Dendritic cell treated with granulocyte-macrophage colony-stimulating factor and Interleukin-4, amounts not matched to agents 40 ng/mL and 50 ng/mL, for 4 days (primary cell): ENCODE measurements around the gene NOD2.
A peak's percentile ranks its signal among the peaks of the same experiment; 100 is the strongest.

ENCODE experiments used
- H3K27ac Mint-ChIP-seq: one replicate; pipeline ENCODE4 v1.8.0; 2022; ENCODE audit warnings: mild to moderate bottlenecking, mixed read lengths
- H3K27me3 Mint-ChIP-seq: one replicate; pipeline ENCODE4 v1.8.0; 2022; ENCODE audit warnings: mild to moderate bottlenecking, mixed read lengths
- H3K36me3 Mint-ChIP-seq: one replicate; pipeline ENCODE4 v1.8.0; 2022; ENCODE audit warnings: low read depth, mixed read lengths
- H3K4me1 Mint-ChIP-seq: one replicate; pipeline ENCODE4 v1.8.0; 2022; ENCODE audit warnings: low read depth, mixed read lengths
- H3K4me3 Mint-ChIP-seq: one replicate; pipeline ENCODE4 v1.8.0; 2022; ENCODE audit warnings: mild to moderate bottlenecking, moderate library complexity, mixed read lengths
- H3K9me3 Mint-ChIP-seq: one replicate; pipeline ENCODE4 v1.8.0; 2022; ENCODE audit warnings: mixed read lengths
- intact Hi-C: fragments of 100-400 bp; cut with micrococcal nuclease; formaldehyde crosslinking; loops from one replicate; pipeline ENCODE4 v1.15.0; 2022

The NOD2 gene

DNA sequence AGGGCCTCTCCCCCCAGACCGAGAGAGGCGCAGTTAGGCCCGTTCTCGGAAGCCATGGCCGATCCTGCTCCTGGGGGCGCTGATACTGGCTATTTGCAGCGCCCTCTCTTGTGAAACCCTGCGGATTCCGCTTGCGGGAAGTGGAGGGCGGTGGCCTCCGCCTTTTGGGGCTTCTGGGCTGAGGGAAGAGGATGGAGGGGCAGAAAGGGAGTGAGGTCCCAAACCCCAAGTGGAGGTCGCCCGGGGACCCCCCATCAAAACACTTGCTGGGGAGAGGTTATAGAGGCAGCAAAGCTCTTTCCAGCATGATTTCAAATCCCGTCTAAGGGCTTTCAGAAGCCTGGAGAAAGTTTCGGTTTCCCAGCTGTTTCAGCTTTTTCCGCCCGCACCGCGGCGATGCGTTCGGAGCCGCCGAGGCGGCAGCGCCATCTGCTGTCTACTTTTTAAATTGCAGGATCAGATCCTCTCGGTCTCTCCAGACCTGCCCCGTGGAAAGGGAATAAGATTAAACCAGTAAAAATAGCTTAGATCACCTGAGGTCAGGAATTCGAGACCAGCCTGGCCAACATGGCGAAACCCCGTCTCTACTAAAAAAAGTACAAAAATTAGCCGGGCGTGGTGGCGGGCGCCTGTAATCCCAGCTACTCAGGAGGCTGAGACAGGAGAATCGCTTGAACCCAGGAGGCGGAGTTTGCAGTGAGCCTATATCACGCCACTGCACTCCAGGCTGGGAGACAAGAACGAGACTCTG, 28.1 kb upstream of the NOD2 start:
- Mint-ChIP-seq H3K27me3 (no peaks in the 10 kb centered on the region), H3K4me1 (peaks cover 41% of the 10 kb centered on the region), H3K9me3 (no peaks in the 10 kb centered on the region), H3K27ac (peak overlapping the region; percentile 89), H3K36me3 (peaks cover 38% of the 10 kb centered on the region), H3K4me3 (peak overlapping the region; percentile 81)
- intact Hi-C loops = loop anchor here (5.0 to 10.0 kb wide), 4 partner anchors 118 to 643 kb away; partner anchors contain the start of genes BRD7 and NKD1

DNA sequence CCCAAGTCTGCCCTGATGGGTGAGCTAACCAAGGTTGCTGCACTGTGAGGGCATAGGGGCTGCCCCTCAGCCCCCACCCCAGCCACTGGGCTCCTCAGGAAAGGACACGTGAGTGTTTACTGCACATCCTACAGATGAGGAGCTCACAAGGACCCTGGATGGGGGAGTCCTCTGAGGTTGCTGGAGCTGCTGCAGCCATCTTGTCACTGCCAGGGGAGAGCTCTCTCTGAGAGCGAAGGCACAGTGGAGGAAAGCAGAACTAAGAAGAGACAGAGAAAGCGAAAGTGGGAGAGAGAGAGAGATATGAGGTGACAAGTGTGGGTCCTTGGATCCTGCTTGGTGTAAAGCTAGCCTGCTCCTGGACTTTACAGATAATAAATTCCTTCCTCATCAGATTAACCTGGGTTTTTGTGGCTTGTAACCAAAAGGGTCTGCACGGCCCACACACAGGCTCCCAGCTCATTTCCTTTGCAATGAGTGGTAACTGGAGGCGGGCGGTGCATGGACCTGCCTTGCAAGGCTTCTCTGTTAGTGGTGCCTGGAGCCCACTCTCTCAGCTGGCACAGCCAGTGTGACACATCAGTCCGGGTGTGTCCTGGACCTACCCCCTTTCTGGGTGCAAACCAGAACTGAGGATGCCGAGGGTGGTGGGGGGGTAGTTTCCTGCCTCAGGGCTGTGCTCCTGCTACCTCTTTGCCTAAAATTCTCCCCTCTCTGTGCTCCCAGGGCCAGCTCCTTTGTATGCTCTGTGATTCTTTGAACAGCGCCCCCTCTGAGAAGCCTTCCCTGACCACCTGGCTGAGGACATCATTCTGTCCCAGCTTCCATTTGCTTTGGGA, 26.5 kb upstream of the NOD2 start:
- H3K9me3 Mint-ChIP-seq = peaks cover 5% of the 10 kb centered on the region
- peaks cover 54% of the 10 kb centered on the region for H3K36me3 Mint-ChIP-seq
- peaks cover 52% of the 10 kb centered on the region for H3K4me1 Mint-ChIP-seq
- no peaks in the 10 kb centered on the region for H3K27me3 Mint-ChIP-seq
- peak overlapping the region; percentile 26 for H3K27ac Mint-ChIP-seq
- H3K4me3 Mint-ChIP-seq = peak overlapping the region; percentile 63
- intact Hi-C loops = loop anchor here (5.0 to 10.0 kb wide), 4 partner anchors 120 to 645 kb away; partner anchors contain the start of genes BRD7 and NKD1

DNA sequence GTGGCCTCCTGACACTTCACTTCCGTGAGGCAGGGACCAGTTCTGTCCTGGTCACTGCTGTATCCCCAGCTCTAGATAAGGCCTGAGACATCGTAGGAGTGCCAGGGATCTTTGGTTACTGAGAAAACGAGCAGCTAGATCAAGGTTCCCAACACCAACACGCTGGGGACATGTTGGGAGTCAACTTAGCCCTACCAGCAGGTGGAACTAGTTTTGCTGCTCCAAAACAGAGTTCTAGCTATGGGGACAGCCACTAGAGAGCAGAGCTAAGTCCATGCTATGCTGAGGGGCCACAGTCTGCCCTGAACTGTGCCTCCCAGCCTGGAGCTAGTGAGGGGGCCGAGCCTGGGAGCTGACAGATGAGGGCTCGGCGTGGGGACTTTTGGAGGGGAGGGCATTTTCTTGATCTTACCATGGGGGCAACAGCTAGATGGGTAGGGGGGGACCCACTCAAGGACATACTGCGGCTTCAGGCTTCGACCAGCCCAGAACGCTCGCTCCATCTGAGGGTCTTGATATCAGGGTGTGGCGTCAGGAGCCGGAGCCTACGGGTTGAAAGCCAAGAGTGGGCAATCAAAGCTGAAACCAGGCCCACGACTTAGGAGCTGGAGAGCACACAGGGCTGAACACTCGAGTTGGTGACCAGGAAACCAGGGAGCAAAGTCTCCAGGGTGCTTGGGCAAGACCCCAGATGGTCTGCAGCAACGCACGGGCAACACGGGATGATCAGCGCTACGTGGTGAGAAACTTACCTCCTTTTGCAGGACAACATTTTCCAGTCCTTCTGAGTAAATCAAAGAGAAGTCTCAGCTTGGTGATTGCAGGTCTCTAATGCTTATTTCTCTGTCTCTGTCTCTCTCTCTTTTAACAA, 25.7 kb upstream of the NOD2 start:
- Mint-ChIP-seq H3K36me3 (peaks cover 62% of the 10 kb centered on the region), H3K4me3 (peak overlapping the region; percentile 63), H3K9me3 (peaks cover 13% of the 10 kb centered on the region), H3K4me1 (peaks cover 52% of the 10 kb centered on the region), H3K27me3 (no peaks in the 10 kb centered on the region), H3K27ac (peak overlapping the region; percentile 45)
- intact Hi-C loops = loop anchor here (5.0 to 10.0 kb wide), 4 partner anchors 120 to 645 kb away; partner anchors contain the start of genes BRD7 and NKD1

DNA sequence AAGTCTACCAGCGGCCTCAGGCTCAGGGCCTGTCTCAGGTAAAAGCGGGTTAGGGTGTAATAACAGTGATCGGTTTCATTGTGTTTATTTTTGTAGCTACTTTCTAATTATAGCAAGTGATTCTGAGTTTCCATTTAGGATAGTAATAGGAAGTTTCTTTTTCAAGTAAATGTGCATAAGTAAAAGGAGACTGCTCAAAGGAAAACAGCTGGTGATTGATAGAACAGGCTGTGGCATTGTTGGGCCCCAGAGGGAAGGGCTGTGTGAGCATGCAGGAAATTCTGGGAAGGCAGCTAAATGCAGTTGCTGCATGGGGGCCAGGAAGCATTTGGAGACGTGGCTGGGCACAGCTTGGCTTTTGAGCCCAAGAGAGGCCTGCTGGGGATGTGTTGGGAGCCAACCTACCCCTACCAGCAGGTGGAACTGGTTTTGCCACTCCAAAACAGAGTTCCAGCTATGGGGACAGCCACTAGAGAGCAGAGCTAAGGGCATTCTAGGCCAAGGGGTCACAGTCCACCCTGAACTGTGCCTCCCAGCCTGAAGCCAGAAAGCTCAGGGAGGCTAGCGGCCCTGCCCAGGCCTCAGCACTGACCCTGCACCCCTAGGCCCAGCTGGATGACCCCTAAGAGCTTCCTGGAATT, 24.9 kb upstream of the NOD2 start:
- H3K27ac Mint-ChIP-seq = peak overlapping the region; percentile 45
- H3K36me3 Mint-ChIP-seq = peaks cover 70% of the 10 kb centered on the region
- intact Hi-C loops = loop anchor here (5.0 to 10.0 kb wide), 4 partner anchors 121 to 646 kb away; partner anchors contain the start of genes BRD7 and NKD1
- H3K27me3 Mint-ChIP-seq = no peaks in the 10 kb centered on the region
- no peak overlapping the region for H3K4me3 Mint-ChIP-seq
- peaks cover 52% of the 10 kb centered on the region for H3K4me1 Mint-ChIP-seq
- H3K9me3 Mint-ChIP-seq = peaks cover 21% of the 10 kb centered on the region

DNA sequence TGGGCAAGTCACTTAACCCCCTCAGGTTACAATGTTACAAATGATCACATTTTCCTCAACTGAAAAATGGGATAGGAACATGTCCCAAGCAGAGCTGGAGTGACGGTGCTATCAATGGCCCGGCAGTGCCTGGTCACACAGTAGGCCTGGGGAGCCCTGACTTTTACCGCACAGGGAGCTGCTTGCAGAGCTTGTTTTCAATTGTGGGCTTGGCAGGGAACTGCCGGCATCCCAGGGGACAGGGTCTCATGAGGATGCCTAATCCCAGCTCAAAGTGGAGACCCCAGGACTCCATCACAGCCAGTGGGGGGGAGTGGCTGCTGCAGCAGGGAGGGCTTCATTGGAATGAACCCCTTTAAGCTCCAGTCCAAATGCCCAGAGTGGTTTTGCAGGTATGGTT, 23.7 kb upstream of the NOD2 start:
- no peak overlapping the region for H3K27ac Mint-ChIP-seq
- H3K4me1 Mint-ChIP-seq = peaks cover 46% of the 10 kb centered on the region
- no peak overlapping the region for H3K4me3 Mint-ChIP-seq
- peaks cover 29% of the 10 kb centered on the region for H3K9me3 Mint-ChIP-seq
- no peaks in the 10 kb centered on the region for H3K27me3 Mint-ChIP-seq
- H3K36me3 Mint-ChIP-seq = peaks cover 80% of the 10 kb centered on the region
- intact Hi-C loops = loop anchor here (2.0 to 10.0 kb wide), 5 partner anchors 77 to 647 kb away; partner anchors contain the start of genes BRD7 and NKD1

DNA sequence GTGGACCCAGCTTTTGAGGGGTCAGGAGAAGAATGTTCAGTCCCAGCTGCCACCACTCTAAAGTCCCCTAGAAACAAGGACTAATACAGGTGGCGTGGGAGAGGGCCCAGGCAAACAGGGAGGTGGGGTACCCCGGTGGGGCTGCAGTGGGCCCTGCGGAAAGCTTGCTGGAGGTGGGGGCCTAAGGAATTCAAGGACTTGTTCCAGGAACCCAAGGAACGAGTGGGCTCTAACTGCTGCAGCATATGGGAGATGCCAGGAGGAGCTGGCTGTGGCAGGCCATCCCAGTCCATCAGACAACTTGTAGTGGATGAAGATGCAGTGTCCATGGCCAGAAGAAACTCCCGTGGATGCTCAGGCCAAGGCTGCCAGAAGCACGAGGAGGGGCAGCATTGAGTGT, 22.9 kb upstream of the NOD2 start:
- Mint-ChIP-seq H3K4me1 (peaks cover 39% of the 10 kb centered on the region), H3K36me3 (peaks cover 83% of the 10 kb centered on the region), H3K27ac (no peak overlapping the region), H3K27me3 (no peaks in the 10 kb centered on the region), H3K4me3 (no peak overlapping the region), H3K9me3 (peaks cover 29% of the 10 kb centered on the region)
- intact Hi-C loops = loop anchor here (2.0 kb wide), 1 partner anchor 76 kb away; no protein-coding TSS in a partner anchor

DNA sequence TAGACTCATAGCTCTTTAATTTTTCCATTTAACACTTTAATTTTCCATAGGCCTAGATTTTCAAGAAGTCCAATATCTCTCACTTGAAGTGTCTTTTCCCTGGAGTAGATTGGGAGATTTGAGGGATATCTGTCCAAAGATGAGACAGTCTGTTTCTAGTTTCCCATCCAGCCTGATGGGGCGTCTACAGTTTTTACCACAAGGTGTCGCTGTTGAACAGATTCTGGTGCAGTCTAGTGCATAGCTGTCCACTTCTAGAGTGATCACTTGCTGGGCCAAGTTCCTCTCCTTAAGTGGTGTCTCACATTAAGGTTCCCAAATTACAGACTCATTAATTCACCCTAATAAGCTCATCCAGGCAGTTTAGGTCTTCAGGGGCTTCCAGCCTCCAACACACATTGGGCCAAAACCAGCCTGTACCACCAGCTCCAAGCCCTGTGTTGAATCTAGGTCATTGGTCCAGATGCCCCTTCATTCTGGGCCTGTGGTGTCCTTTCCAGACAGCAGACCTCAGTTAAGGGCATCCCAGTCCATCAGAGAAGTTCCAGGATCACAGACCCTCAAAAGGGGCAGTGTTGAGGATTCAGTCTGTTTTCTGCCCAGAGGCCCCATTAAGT, 21.7 kb upstream of the NOD2 start:
- H3K27ac Mint-ChIP-seq = no peak overlapping the region
- H3K36me3 Mint-ChIP-seq = peaks cover 96% of the 10 kb centered on the region
- intact Hi-C loops = loop anchor here (2.0 kb wide), 2 partner anchors 75 to 135 kb away; no protein-coding TSS in a partner anchor
- H3K27me3 Mint-ChIP-seq = no peaks in the 10 kb centered on the region
- H3K4me3 Mint-ChIP-seq = no peak overlapping the region
- peaks cover 36% of the 10 kb centered on the region for H3K4me1 Mint-ChIP-seq
- peaks cover 29% of the 10 kb centered on the region for H3K9me3 Mint-ChIP-seq

DNA sequence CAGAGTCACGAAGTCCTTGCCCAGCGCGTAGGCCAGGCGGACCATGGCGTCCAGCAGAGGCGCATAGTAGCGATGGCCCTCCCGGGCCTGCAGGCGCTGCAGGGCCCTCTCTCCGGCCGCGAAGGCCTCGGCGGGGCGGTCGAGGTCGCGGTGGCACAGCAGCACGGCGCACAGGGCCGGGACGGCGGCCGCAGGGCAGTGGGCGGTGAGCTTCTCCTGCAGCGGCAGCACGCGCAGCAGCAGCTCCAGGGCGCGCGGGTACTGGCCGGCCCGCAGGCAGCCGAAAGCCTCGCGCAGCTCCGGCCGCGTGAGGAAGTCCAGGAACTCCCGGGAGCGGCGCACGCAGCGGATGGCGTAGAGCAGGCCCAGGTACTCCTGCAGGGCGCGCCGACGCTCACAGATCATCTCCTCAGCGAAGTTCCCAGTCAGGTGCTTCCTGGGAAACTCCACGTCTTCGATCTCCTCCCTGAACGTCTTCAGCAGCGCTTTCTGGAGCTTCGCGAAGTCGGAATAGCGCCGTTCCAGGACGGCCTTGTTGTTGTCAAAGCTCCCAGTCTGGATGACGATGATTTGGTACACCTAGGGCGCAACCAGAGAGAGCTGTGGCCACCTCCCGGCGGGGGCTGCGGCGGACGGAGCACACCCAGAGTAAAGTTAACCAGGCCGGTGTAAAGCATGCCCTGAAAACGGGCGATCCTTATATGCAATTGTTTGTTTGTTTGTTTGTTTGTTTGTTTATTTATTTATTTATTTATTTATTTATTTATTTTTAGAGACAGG, 19.7 kb upstream of the NOD2 start:
- Mint-ChIP-seq H3K4me3 (no peak overlapping the region), H3K9me3 (peaks cover 29% of the 10 kb centered on the region), H3K27ac (no peak overlapping the region), H3K4me1 (peaks cover 32% of the 10 kb centered on the region), H3K36me3 (peaks cover 100% of the 10 kb centered on the region), H3K27me3 (no peaks in the 10 kb centered on the region)
- intact Hi-C loops = loop anchor here (2.0 kb wide), 1 partner anchor 133 kb away; no protein-coding TSS in a partner anchor

DNA sequence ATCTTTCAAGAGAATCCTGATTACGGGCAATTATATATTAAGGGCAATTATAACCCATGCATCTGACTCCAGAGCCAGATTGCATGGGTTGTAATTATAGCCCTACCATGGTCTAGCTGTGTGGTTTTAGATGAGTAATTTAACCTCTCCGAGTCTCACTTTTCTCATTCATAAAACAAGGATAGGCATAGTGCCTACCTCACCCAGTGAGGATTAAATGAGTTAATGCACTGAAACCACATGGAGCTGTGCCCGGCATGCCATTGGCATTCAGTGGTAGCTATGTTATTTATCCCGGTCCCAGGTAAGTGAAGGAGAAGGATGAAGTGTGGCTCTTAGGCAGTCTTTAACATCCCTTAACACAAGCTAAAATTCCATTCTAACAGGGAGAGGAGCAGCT, 18.6 kb upstream of the NOD2 start:
- Mint-ChIP-seq H3K27me3 (no peaks in the 10 kb centered on the region), H3K4me3 (no peak overlapping the region), H3K36me3 (peaks cover 100% of the 10 kb centered on the region), H3K4me1 (peaks cover 43% of the 10 kb centered on the region), H3K9me3 (peaks cover 29% of the 10 kb centered on the region), H3K27ac (no peak overlapping the region)
- intact Hi-C loops = no loop called here

DNA sequence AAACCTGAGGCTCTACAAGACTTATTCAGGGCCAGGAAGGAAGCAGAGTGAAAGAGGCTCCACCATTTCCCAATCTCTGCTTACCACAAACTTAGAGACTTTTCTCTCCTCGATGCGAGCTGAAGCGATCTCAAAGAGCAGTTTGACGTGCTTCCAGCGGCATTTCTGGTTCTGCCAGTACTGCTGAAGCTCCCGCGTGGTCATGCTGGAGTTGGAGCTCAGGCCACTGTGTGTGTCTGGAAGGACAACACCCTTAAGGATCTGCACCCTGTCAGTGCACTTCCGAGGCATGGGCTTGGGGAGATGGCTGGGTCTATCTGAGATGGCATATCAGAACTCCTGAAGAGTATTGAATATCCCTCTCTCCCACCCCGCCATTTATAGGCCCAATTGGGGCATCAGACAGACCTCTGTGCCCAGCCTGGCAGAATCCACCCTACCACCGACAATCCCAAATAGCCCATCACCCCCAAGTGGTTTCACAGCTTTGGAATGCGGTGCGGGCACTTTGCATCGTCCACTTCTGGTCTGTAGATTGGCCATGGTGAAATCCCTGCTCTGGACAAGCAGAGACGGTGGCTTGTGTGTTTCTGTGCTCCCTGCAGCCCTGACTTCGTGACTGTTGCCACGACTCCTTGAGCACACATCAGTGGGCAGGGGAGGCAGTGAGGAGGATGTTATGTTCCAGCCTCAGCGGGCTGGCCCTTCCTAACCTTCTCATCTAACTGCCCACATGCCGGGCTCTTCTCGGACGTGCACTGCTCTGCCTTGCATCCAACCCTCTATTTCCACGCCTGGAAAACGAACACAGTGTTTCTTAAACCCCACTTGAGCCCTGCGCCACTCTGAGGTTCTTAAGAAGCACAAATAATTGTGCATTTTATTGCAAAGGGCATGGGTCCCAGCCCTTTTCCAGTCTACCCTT, 17.5 kb upstream of the NOD2 start:
- Mint-ChIP-seq H3K36me3 (peaks cover 97% of the 10 kb centered on the region), H3K4me3 (no peak overlapping the region), H3K4me1 (peaks cover 39% of the 10 kb centered on the region), H3K27ac (no peak overlapping the region), H3K9me3 (peaks cover 29% of the 10 kb centered on the region), H3K27me3 (no peaks in the 10 kb centered on the region)
- intact Hi-C loops = no loop called here

DNA sequence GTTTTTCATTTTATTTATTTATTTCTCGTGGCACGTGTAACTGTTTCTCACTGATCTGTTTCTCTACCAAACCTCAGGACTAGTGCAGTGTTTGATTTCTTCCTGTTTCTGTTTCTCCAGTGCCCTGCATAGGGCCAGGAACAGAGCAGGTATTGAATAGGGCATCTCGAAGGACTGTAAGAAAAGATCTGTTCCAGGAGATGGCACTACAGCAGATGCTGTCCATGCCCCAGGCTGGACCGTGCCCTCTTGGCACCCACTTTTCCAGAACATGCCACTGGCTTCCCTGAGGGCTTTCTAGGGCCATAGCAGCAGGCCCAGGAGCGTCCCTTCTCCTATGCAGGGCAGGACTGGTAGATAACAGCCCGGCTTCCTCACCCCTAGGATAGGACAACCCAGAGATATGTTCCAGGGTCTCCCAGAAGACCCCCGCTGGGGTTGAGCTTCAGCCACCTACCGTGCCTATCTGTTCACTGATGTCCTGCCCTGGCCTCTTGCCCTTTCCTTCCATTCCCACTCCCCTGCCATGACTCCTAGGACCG, 16.7 kb upstream of the NOD2 start:
- no peaks in the 10 kb centered on the region for H3K27me3 Mint-ChIP-seq
- intact Hi-C loops = no loop called here
- peaks cover 38% of the 10 kb centered on the region for H3K4me1 Mint-ChIP-seq
- peaks cover 88% of the 10 kb centered on the region for H3K36me3 Mint-ChIP-seq
- peaks cover 25% of the 10 kb centered on the region for H3K9me3 Mint-ChIP-seq
- no peak overlapping the region for H3K4me3 Mint-ChIP-seq
- H3K27ac Mint-ChIP-seq = peak overlapping the region; percentile 68
